DOHH2 (cell line): ENCODE measurements around the gene AWAT2.

ENCODE experiments used
- H3F3A ChIP-seq: fragments of 200-600 bp; sonication (generic), shearing (Covaris generic); 2 replicates; pipeline ENCODE4 v1.6.0; 2016; ENCODE audit warnings: antibody characterized with exemption, mild to moderate bottlenecking; ENCODE audit not compliant: control insufficient read depth, insufficient read depth
- H3K27ac ChIP-seq: fragments of 200-600 bp; sonication (generic); 2 replicates; pipeline ENCODE4 v1.5.1; 2014; ENCODE audit warnings: low read depth, mild to moderate bottlenecking, low read length, moderate library complexity
- H3K27me3 ChIP-seq: fragments of 200-600 bp; sonication (generic); 2 replicates; pipeline ENCODE4 v1.6.1; 2014; ENCODE audit warnings: mild to moderate bottlenecking, low read length, mixed read lengths; ENCODE audit not compliant: control insufficient read depth
- H3K36me3 ChIP-seq: fragments of 200-600 bp; sonication (generic); 2 replicates; pipeline ENCODE4 v1.6.1; 2014; ENCODE audit warnings: mild to moderate bottlenecking, low read length, moderate library complexity, mixed read lengths; ENCODE audit not compliant: control insufficient read depth
- H3K4me1 ChIP-seq: fragments of 200-600 bp; sonication (generic); 2 replicates; pipeline ENCODE4 v1.6.1; 2014; ENCODE audit warnings: mild to moderate bottlenecking, low read length, mixed read lengths; ENCODE audit not compliant: control insufficient read depth
- H3K4me2 ChIP-seq: fragments of 200-600 bp; sonication (generic); 2 replicates; pipeline ENCODE4 v1.6.0; 2014; ENCODE audit warnings: mild to moderate bottlenecking, low read length, moderate library complexity
- H3K4me3 ChIP-seq: fragments of 200-600 bp; sonication (generic); 2 replicates; pipeline ENCODE4 v1.5.1; 2014; ENCODE audit warnings: mild to moderate bottlenecking, low read length, mixed read lengths
- H3K79me2 ChIP-seq: fragments of 200-600 bp; sonication (generic); 2 replicates; pipeline ENCODE4 v1.6.1; 2014; ENCODE audit warnings: mild to moderate bottlenecking, low read length, mixed read lengths; ENCODE audit not compliant: control insufficient read depth
- H3K9me2 ChIP-seq: fragments of 200-600 bp; sonication (generic); replicated peaks from 2 replicates; pipeline ENCODE4 v1.6.1; 2014; ENCODE audit warnings: mild to moderate bottlenecking, low read length, mixed read lengths; ENCODE audit not compliant: control insufficient read depth
- H3K9me3 ChIP-seq: fragments of 200-600 bp; sonication (generic); 2 replicates; pipeline ENCODE4 v1.6.1; 2014; ENCODE audit warnings: antibody characterized with exemption, low read length, mixed read lengths; ENCODE audit not compliant: control insufficient read depth, insufficient read depth
- H4K20me1 ChIP-seq: fragments of 200-600 bp; sonication (generic); 2 replicates; pipeline ENCODE4 v1.6.0; 2014; ENCODE audit warnings: low read depth, mild to moderate bottlenecking, antibody characterized with exemption, low read length, moderate library complexity; ENCODE audit not compliant: control insufficient read depth, insufficient read depth
- CTCF ChIP-seq: fragments of 200-600 bp; sonication (generic); IDR thresholded peaks from one replicate; pipeline ENCODE4 v1.5.1; 2014; ENCODE audit warnings: antibody characterized with exemption, mild to moderate bottlenecking, low read depth, low read length; ENCODE audit not compliant: poor library complexity, severe bottlenecking
- EZH2phosphoT487 ChIP-seq: fragments of 200-600 bp; sonication (generic); IDR thresholded peaks from 2 replicates; pipeline ENCODE4 v1.6.1; 2017; ENCODE audit warnings: borderline replicate concordance, mild to moderate bottlenecking, antibody characterized with exemption, low read length, moderate library complexity, mixed read lengths

Gene AWAT2

GRCh38 chrX:70079297-70079696 is 29.6 kb upstream of the AWAT2 start:
- no peak overlapping the region for H3K27ac ChIP-seq

GRCh38 chrX:70066646-70067045 is 16.9 kb upstream of the AWAT2 start:
- Histone ChIP-seq H3K9me2 (no peaks in the 10 kb centered on the region), H3K79me2 (no peaks in the 10 kb centered on the region), H3K27ac (no peak overlapping the region), H3K4me3 (no peak overlapping the region), H3K9me3 (no peaks in the 10 kb centered on the region), H3K36me3 (no peaks in the 10 kb centered on the region), H3F3A (no peaks in the 10 kb centered on the region), H3K4me2 (no peak overlapping the region), H3K4me1 (no peaks in the 10 kb centered on the region), H4K20me1 (no peaks in the 10 kb centered on the region), H3K27me3 (no peaks in the 10 kb centered on the region)
- TF ChIP-seq CTCF = no peak
- TF ChIP-seq EZH2phosphoT487 = no peak

More at GRCh38 chrX:70079297-70079696, 29.6 kb upstream of the AWAT2 start:
- Histone ChIP-seq H3K9me3 (no peaks in the 10 kb centered on the region), H3K27me3 (no peaks in the 10 kb centered on the region), H3K4me1 (no peaks in the 10 kb centered on the region), H4K20me1 (no peaks in the 10 kb centered on the region), H3K36me3 (no peaks in the 10 kb centered on the region), H3K4me3 (no peak overlapping the region), H3K4me2 (no peak overlapping the region), H3F3A (no peaks in the 10 kb centered on the region), H3K79me2 (no peaks in the 10 kb centered on the region), H3K9me2 (no peaks in the 10 kb centered on the region)
- TF ChIP-seq CTCF (no peak), EZH2phosphoT487 (no peak)

- H4K20me1 ChIP-seq = no peaks in the 10 kb centered on the region
- no peak overlapping the region for H3K4me2 ChIP-seq
- no peaks in the 10 kb centered on the region for H3K9me3 ChIP-seq
- H3K27ac ChIP-seq = no peak overlapping the region
- TF ChIP-seq EZH2phosphoT487 (no peak), CTCF (no peak)
- no peaks in the 10 kb centered on the region for H3K4me1 ChIP-seq
- no peaks in the 10 kb centered on the region for H3K36me3 ChIP-seq
- H3K9me2 ChIP-seq = no peaks in the 10 kb centered on the region
- H3K79me2 ChIP-seq = no peaks in the 10 kb centered on the region
- H3K4me3 ChIP-seq = no peak overlapping the region
- no peaks in the 10 kb centered on the region for H3F3A ChIP-seq
- H3K27me3 ChIP-seq = no peaks in the 10 kb centered on the region
Measured at GRCh38 chrX:70062961-70063550, 13.3 kb upstream of the AWAT2 start.
